Calu3 (cell line): ENCODE measurements around the gene ARHGAP26. TPM values are rescaled to one million over a fixed set of nuclear protein-coding genes. Genes with fewer than 3 reads are reported as not detected.

ENCODE experiments used
- BruUV-seq: library from RNA; stranded (reverse); fragments of 400-500 nt; replicated peaks from 2 replicates; lab custom pipeline; 2021; lab: Mats Ljungman, UMichigan
- CTCF ChIA-PET: fragments of 300-600 bp; sonication (Branson Sonifier 250); formaldehyde crosslinking; loops from one replicate; lab custom pipeline; 2022; ENCODE audit warnings: antibody characterized with exemption; lab: Charles Lee
- DNase-seq: peaks from one replicate; pipeline ENCODE4 v3.0.0; 2022
- H3K27ac Mint-ChIP-seq: one replicate; pipeline ENCODE4 v1.8.0; 2022; ENCODE audit warnings: mixed read lengths; ENCODE audit not compliant: unreplicated experiment
- H3K27me3 Mint-ChIP-seq: one replicate; pipeline ENCODE4 v1.8.0; 2022; ENCODE audit warnings: mixed read lengths; ENCODE audit not compliant: unreplicated experiment
- H3K36me3 Mint-ChIP-seq: one replicate; pipeline ENCODE4 v1.8.0; 2022; ENCODE audit warnings: mild to moderate bottlenecking, moderate library complexity, mixed read lengths; ENCODE audit not compliant: insufficient read depth, unreplicated experiment
- H3K4me1 Mint-ChIP-seq: one replicate; pipeline ENCODE4 v1.8.0; 2022; ENCODE audit warnings: mild to moderate bottlenecking, low read depth, mixed read lengths; ENCODE audit not compliant: unreplicated experiment
- H3K4me3 Mint-ChIP-seq: one replicate; pipeline ENCODE4 v1.8.0; 2022; ENCODE audit warnings: mild to moderate bottlenecking, low read depth, moderate library complexity, mixed read lengths; ENCODE audit not compliant: unreplicated experiment
- H3K9me3 Mint-ChIP-seq: one replicate; pipeline ENCODE4 v1.8.0; 2022; ENCODE audit warnings: low read depth, mixed read lengths; ENCODE audit not compliant: unreplicated experiment
- CTCF ChIP-seq: fragments of 200-600 bp; IDR thresholded peaks from one replicate; pipeline ENCODE4 v1.8.0; 2022; ENCODE audit warnings: antibody characterized with exemption; ENCODE audit not compliant: unreplicated experiment
- intact Hi-C: fragments of 100-400 bp; cut with micrococcal nuclease; formaldehyde crosslinking; loops from one replicate; pipeline ENCODE4 v1.10.0; 2022; ENCODE audit not compliant: unreplicated experiment
- total RNA-seq: library from RNA; stranded (reverse); gene quantifications from 2 replicates; pipeline ENCODE4 v1.2.3, GENCODE V29; 2022

ARHGAP26 gene
- total RNA-seq, 1 experiment from 2014 or later = 118 TPM

- no peak for TF ChIP-seq CTCF
- CTCF ChIA-PET = no interaction called here
- Mint-ChIP-seq H3K4me3 (no peak overlapping the region), H3K27me3 (no peaks in the 10 kb centered on the region), H3K9me3 (no peaks in the 10 kb centered on the region), H3K36me3 (no peaks in the 10 kb centered on the region), H3K27ac (no peak overlapping the region), H3K4me1 (peaks cover 17% of the 10 kb centered on the region)
- intact Hi-C loops = no loop called here
- BruUV-seq = no TSS peak
- no peak for DNase-seq
Observed at GRCh38 chr5:143261748-143262392, 491.7 kb downstream of the ARHGAP26 start.

- TF ChIP-seq CTCF = no peak
- Mint-ChIP-seq H3K27ac (no peak overlapping the region), H3K36me3 (no peaks in the 10 kb centered on the region), H3K4me1 (peaks cover 17% of the 10 kb centered on the region), H3K9me3 (no peaks in the 10 kb centered on the region), H3K27me3 (no peaks in the 10 kb centered on the region), H3K4me3 (no peak overlapping the region)
- no TSS peak for BruUV-seq
- CTCF ChIA-PET = no interaction called here
- DNase-seq = no peak
- intact Hi-C loops = no loop called here
Observed at GRCh38 chr5:143262393-143263174, 492.4 kb downstream of the ARHGAP26 start.

- CTCF ChIA-PET = no interaction called here
- intact Hi-C loops = no loop called here
- Mint-ChIP-seq H3K36me3 (no peaks in the 10 kb centered on the region), H3K27me3 (no peaks in the 10 kb centered on the region), H3K4me1 (peaks cover 12% of the 10 kb centered on the region), H3K27ac (no peak overlapping the region), H3K4me3 (no peak overlapping the region), H3K9me3 (peaks cover 2% of the 10 kb centered on the region)
- TF ChIP-seq CTCF = no peak
- no TSS peak for BruUV-seq
- no peak for DNase-seq
Observed at GRCh38 chr5:143263272-143263810, 493.2 kb downstream of the ARHGAP26 start.

- no peak for DNase-seq
- Mint-ChIP-seq H3K27me3 (no peaks in the 10 kb centered on the region), H3K4me3 (no peak overlapping the region), H3K4me1 (peaks cover 9% of the 10 kb centered on the region), H3K27ac (no peak overlapping the region), H3K36me3 (no peaks in the 10 kb centered on the region), H3K9me3 (peaks cover 5% of the 10 kb centered on the region)
- CTCF ChIA-PET = no interaction called here
- intact Hi-C loops = no loop called here
- TF ChIP-seq CTCF = no peak
- no TSS peak for BruUV-seq
Observed at GRCh38 chr5:143265995-143266394, 495.8 kb downstream of the ARHGAP26 start.
